ENCODE measurements around the gene HDAC2. TPM values are rescaled to one million over a fixed set of nuclear protein-coding genes. Genes with fewer than 3 reads are reported as not detected.
"Not testable (repeated sequence)": the region's sequence is repeated elsewhere in the genome, so short reads cannot be mapped to it uniquely, and the experiment has no call there.

The HDAC2 gene
- polyA plus RNA-seq, 3 donors = 29.6 to 67.7 (median 54.6) TPM

DNA sequence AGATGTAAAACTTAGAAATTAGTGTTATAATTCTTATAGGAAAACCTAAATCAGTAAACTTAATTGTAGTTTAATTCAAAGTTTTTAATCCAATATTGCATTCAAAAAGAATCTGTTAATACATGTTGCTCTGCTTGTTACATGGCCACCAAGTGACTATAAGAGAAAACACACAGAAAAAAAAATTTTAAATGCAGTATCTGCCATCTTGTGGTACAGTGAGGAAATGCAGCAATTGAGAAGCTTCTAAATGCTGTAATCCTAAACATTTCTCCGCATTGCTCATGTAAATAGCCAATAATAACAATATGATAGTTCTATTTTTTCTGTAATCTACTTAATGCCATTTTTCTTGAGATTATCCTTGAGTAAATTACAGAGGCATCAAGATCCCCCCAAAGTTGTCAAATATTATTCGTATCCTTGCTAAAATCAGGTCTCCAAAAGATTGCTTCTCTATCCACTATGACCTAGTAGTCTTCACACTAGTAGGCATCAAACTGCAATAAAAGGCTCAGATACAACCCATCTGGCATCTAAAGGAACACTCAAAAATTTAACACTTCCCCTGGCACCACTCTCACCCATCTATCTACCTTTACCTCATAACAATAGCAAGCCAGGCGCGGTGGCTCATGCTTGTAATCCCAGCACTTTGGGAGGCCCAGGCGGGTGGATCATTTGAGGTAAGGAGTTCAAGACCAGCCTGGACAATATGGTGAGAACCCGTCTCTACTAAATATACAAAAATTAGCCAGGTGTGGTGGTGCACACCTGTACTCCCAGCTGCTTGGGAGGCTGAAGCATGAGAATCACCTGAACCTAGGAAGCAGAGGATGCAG, 34.6 kb downstream of the HDAC2 start:
- no peaks in the 10 kb centered on the region for H3K79me2 ChIP-seq (ENCODE audit: insufficient read depth, low read length)
- DNase-seq = peak; percentile 8 to 45 (median 26)
- H3K4me2 ChIP-seq (replicated peaks; ENCODE audit: extremely low read depth, low read length, poor library complexity, severe bottlenecking) = no peak overlapping the region
- intact Hi-C loops (cut with micrococcal nuclease) = loop anchor here (10.0 kb wide), 2 partner anchors 1152 to 1752 kb away; no protein-coding TSS in a partner anchor
- H3K4me3 Mint-ChIP-seq = no peak overlapping the region
- no peaks in the 10 kb centered on the region for H3K27me3 Mint-ChIP-seq (ENCODE audit: low read depth in 3 of 3)
- H3K9me3 ChIP-seq (replicated peaks in 1 of 2; ENCODE audit: control insufficient read depth in 1 of 2, insufficient read depth in 1 of 2, low read length in 2 of 2) = peaks cover 0 to 9% of the 10 kb centered on the region in 2 donors
- H3K9ac ChIP-seq (ENCODE audit: insufficient read depth, low read length, poor library complexity, severe bottlenecking) = no peak overlapping the region
- no peak overlapping the region for H3K4me3 ChIP-seq (replicated peaks in 1 of 3; ENCODE audit: low read depth in 2 of 3, low read length in 3 of 3)
- no peaks in the 10 kb centered on the region for H3K4me1 Mint-ChIP-seq
- H3K36me3 Mint-ChIP-seq = peaks cover 43 to 51% of the 10 kb centered on the region in 2 donors
- H3K27ac Mint-ChIP-seq = peak overlapping the region in 1 of 7 donors; percentile 25
- H3K9me3 Mint-ChIP-seq = peaks cover 7 to 10% (median 8%) of the 10 kb centered on the region in 7 donors
- H3K4me1 ChIP-seq (ENCODE audit: control insufficient read depth in 1 of 2, insufficient read depth in 2 of 2, low read length in 2 of 2) = no peaks in the 10 kb centered on the region
- TF ChIP-seq, protein P1, sequence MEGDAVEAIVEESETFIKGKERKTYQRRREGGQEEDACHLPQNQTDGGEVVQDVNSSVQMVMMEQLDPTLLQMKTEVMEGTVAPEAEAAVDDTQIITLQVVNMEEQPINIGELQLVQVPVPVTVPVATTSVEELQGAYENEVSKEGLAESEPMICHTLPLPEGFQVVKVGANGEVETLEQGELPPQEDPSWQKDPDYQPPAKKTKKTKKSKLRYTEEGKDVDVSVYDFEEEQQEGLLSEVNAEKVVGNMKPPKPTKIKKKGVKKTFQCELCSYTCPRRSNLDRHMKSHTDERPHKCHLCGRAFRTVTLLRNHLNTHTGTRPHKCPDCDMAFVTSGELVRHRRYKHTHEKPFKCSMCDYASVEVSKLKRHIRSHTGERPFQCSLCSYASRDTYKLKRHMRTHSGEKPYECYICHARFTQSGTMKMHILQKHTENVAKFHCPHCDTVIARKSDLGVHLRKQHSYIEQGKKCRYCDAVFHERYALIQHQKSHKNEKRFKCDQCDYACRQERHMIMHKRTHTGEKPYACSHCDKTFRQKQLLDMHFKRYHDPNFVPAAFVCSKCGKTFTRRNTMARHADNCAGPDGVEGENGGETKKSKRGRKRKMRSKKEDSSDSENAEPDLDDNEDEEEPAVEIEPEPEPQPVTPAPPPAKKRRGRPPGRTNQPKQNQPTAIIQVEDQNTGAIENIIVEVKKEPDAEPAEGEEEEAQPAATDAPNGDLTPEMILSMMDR (IDR thresholded peaks at IDR 0.05) = peak; percentile 91
- H3K36me3 ChIP-seq (replicated peaks in 1 of 2; ENCODE audit: control insufficient read depth in 1 of 2, insufficient read depth in 2 of 2, low read length in 2 of 2) = peaks cover 31 to 52% of the 10 kb centered on the region in 2 donors
- 86% methylated on average over 1 of the region's 6 CpGs for WGBS (ENCODE audit: insufficient coverage)
- no peaks in the 10 kb centered on the region for H4K20me1 ChIP-seq (ENCODE audit: insufficient read depth, low read length)
- no peak overlapping the region for H3K27ac ChIP-seq (ENCODE audit: low read depth in 1 of 2, low read length in 2 of 2)
- H2AFZ ChIP-seq (ENCODE audit: insufficient read depth, low read depth, low read length, poor library complexity, severe bottlenecking) = no peak overlapping the region
- H3K27me3 ChIP-seq (ENCODE audit: control insufficient read depth in 2 of 2, insufficient read depth in 2 of 2, low read length in 2 of 2) = no peaks in the 10 kb centered on the region

DNA sequence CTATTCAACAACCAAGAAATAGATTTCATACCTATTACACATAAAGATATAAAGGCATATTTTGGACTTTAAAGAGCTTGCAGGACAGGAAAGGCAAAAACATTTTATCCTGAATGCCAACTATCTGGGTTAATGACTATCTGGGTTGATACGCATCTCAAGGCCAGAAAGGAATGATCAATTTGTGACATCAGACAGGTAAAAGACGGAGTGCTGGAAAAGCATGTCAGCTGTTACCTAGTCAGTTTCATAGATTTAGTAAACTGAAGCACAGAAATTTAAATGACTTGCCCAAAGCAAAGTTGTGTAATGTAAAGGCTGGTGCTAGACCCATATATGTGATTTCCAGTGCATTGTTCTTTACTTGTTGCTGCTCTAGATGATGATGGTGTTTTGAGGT, 36.8 kb downstream of the HDAC2 start:
- Histone ChIP-seq H3K4me1 (ENCODE audit: control insufficient read depth in 1 of 2, insufficient read depth in 2 of 2, low read length in 2 of 2) (no peaks in the 10 kb centered on the region), H3K9me3 (replicated peaks in 1 of 2; ENCODE audit: control insufficient read depth in 1 of 2, insufficient read depth in 1 of 2, low read length in 2 of 2) (peaks cover 0 to 19% of the 10 kb centered on the region in 2 donors), H4K20me1 (ENCODE audit: insufficient read depth, low read length) (no peaks in the 10 kb centered on the region), H3K36me3 (replicated peaks in 1 of 2; ENCODE audit: control insufficient read depth in 1 of 2, insufficient read depth in 2 of 2, low read length in 2 of 2) (peaks cover 10 to 30% of the 10 kb centered on the region in 2 donors), H3K9ac (ENCODE audit: insufficient read depth, low read length, poor library complexity, severe bottlenecking) (no peak overlapping the region), H3K4me2 (replicated peaks; ENCODE audit: extremely low read depth, low read length, poor library complexity, severe bottlenecking) (no peak overlapping the region), H3K27ac (ENCODE audit: low read depth in 1 of 2, low read length in 2 of 2) (no peak overlapping the region), H3K79me2 (ENCODE audit: insufficient read depth, low read length) (no peaks in the 10 kb centered on the region), H3K27me3 (ENCODE audit: control insufficient read depth in 2 of 2, insufficient read depth in 2 of 2, low read length in 2 of 2) (no peaks in the 10 kb centered on the region), H2AFZ (ENCODE audit: insufficient read depth, low read depth, low read length, poor library complexity, severe bottlenecking) (no peak overlapping the region), H3K4me3 (replicated peaks in 1 of 3; ENCODE audit: low read depth in 2 of 3, low read length in 3 of 3) (no peak overlapping the region)
- Mint-ChIP-seq H3K4me3 (no peak overlapping the region), H3K9me3 (peaks cover 21 to 31% (median 27%) of the 10 kb centered on the region in 7 donors), H3K4me1 (no peaks in the 10 kb centered on the region), H3K36me3 (peaks cover 24 to 29% of the 10 kb centered on the region in 2 donors), H3K27ac (no peak overlapping the region), H3K27me3 (ENCODE audit: low read depth in 3 of 3) (no peaks in the 10 kb centered on the region)
- WGBS (ENCODE audit: insufficient coverage) = 100% methylated on average over 2 of the region's 2 CpGs
- no peak for DNase-seq
- TF ChIP-seq, protein P1 (IDR thresholded peaks at IDR 0.05) = no peak
- intact Hi-C loops (cut with micrococcal nuclease) = loop anchor here (10.0 kb wide), 2 partner anchors 1149 to 1749 kb away; no protein-coding TSS in a partner anchor

DNA sequence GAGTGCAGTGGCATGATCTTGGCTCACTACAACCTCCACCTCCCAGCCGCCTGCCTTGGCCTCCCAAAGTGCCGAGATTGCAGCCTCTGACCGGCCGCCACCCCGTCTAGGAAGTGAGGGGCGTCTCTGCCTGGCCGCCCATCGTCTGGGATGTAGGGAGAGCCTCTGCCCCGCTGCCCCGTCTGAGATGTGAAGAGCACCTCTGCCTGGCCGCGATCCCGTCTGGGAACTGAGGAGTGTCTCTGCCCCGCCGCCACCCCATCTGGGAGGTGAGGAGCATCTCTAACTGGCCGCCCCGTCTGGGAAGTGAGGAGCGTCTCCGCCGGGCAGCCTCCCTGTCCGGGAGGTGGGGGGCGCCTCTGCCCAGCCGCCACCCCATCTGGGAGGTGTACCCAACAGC, 39.0 kb downstream of the HDAC2 start:
- Histone ChIP-seq H3K36me3 (replicated peaks in 1 of 2; ENCODE audit: control insufficient read depth in 1 of 2, insufficient read depth in 2 of 2, low read length in 2 of 2) (peaks cover 0 to 13% of the 10 kb centered on the region in 2 donors), H3K9me3 (replicated peaks in 1 of 2; ENCODE audit: control insufficient read depth in 1 of 2, insufficient read depth in 1 of 2, low read length in 2 of 2) (peaks cover 0 to 19% of the 10 kb centered on the region in 2 donors)
- H3K27me3 Mint-ChIP-seq (ENCODE audit: low read depth in 3 of 3); H3K27ac ChIP-seq (ENCODE audit: low read depth in 1 of 2, low read length in 2 of 2); H3K9ac ChIP-seq (ENCODE audit: insufficient read depth, low read length, poor library complexity, severe bottlenecking); H3K4me2 ChIP-seq (replicated peaks; ENCODE audit: extremely low read depth, low read length, poor library complexity, severe bottlenecking); H3K4me3 Mint-ChIP-seq; H3K27ac Mint-ChIP-seq; H3K79me2 ChIP-seq (ENCODE audit: insufficient read depth, low read length); DNase-seq; H3K4me1 Mint-ChIP-seq; H3K27me3 ChIP-seq (ENCODE audit: control insufficient read depth in 2 of 2, insufficient read depth in 2 of 2, low read length in 2 of 2); H3K4me1 ChIP-seq (ENCODE audit: control insufficient read depth in 1 of 2, insufficient read depth in 2 of 2, low read length in 2 of 2); H3K4me3 ChIP-seq (replicated peaks in 1 of 3; ENCODE audit: low read depth in 2 of 3, low read length in 3 of 3); H4K20me1 ChIP-seq (ENCODE audit: insufficient read depth, low read length); H2AFZ ChIP-seq (ENCODE audit: insufficient read depth, low read depth, low read length, poor library complexity, severe bottlenecking): not testable (repeated sequence)
- 97% methylated on average over 16 of the region's 23 CpGs for WGBS (ENCODE audit: insufficient coverage)
- Mint-ChIP-seq H3K9me3 (peaks cover 24 to 33% (median 28%) of the 10 kb centered on the region in 7 donors), H3K36me3 (peaks cover 12 to 15% of the 10 kb centered on the region in 2 donors)
- intact Hi-C loops (cut with micrococcal nuclease) = loop anchor here (10.0 kb wide), 2 partner anchors 1147 to 1747 kb away; no protein-coding TSS in a partner anchor
